B cell (primary cell): Measurements from ENCODE around the gene PEX19. TPM values are rescaled to one million over a fixed set of nuclear protein-coding genes. Genes with fewer than 3 reads are reported as not detected.

Experiments
- ATAC-seq: fragments of 200-7000 bp; cut with Tn5 transposase; one replicate; pipeline ENCODE4 v1.10.0; 2021; ENCODE audit warnings: low read depth, mild to moderate bottlenecking, moderate number of reproducible peaks, moderate library complexity
- CTCF ChIA-PET: fragments of 350-600 bp; sonication (Branson Sonifier 250); formaldehyde crosslinking; loops from one replicate; lab custom pipeline; 2021; ENCODE audit warnings: antibody characterized with exemption, inconsistent platforms; lab: Charles Lee
- POLR2A ChIA-PET: fragments of 350-600 bp; sonication (Branson Sonifier 250); formaldehyde crosslinking; loops from one replicate; lab custom pipeline; 2021; ENCODE audit warnings: antibody characterized with exemption; lab: Charles Lee
- DNase-seq: peaks from one replicate; pipeline ENCODE4 v3.0.0; 2013
- H2AFZ ChIP-seq: 2 replicates; pipeline ENCODE4 v1.6.1; 2012; ENCODE audit warnings: mild to moderate bottlenecking, low read depth, low read length; ENCODE audit not compliant: insufficient read depth, poor library complexity, severe bottlenecking
- H3K27ac ChIP-seq, 2 donors: 1 replicate in 1 of 2; 2 replicates in 1 of 2; pipeline ENCODE4 v1.5.1; 2012 to 2013; ENCODE audit warnings: low read length in 2 of 2, mild to moderate bottlenecking in 2 of 2, moderate library complexity in 1 of 2
- H3K27me3 ChIP-seq, 4 experiments: fragments of 200-600 bp in 1 of 4; sonication (generic) in 1 of 4; replicated peaks in 1 of 4; 1 replicate in 2 of 4; 2 replicates in 2 of 4; pipeline versions ENCODE4 v1.6.1 to v1.7.0; 2013 to 2016; ENCODE audit warnings: low read length in 3 of 4, mild to moderate bottlenecking in 2 of 4, mixed read lengths in 1 of 4, moderate library complexity in 1 of 4; ENCODE audit not compliant: insufficient read depth in 4 of 4, control insufficient read depth in 3 of 4; ENCODE audit errors: control extremely low read depth in 1 of 4
- H3K36me3 ChIP-seq, 2 experiments: replicated peaks in 1 of 2; 1 replicate in 1 of 2; 2 replicates in 1 of 2; pipeline versions ENCODE4 v1.6.1 to v1.7.1; 2013; ENCODE audit warnings: low read length in 1 of 2; ENCODE audit not compliant: insufficient read depth in 2 of 2, control insufficient read depth in 1 of 2; ENCODE audit errors: control extremely low read depth in 1 of 2, extremely low read depth in 1 of 2
- H3K4me1 ChIP-seq, 2 donors: fragments of 200-600 bp in 1 of 2; sonication (generic) in 1 of 2; 1 replicate in 1 of 2; 2 replicates in 1 of 2; pipeline versions ENCODE4 v1.5.1 to v1.6.1; 2013 to 2017; ENCODE audit warnings: low read length in 2 of 2; ENCODE audit not compliant: control insufficient read depth in 2 of 2, insufficient read depth in 2 of 2
- H3K4me2 ChIP-seq: replicated peaks from 2 replicates; pipeline ENCODE3; 2012; ENCODE audit warnings: mild to moderate bottlenecking, low read depth, low read length; ENCODE audit not compliant: poor library complexity, severe bottlenecking
- H3K4me3 ChIP-seq, 5 experiments: fragments of 200-600 bp in 1 of 5; sonication (generic) in 1 of 5; 1 replicate in 3 of 5; 2 replicates in 2 of 5; pipeline versions ENCODE4 v1.5.1 to v1.7.0; 2011 to 2016; ENCODE audit warnings: low read length in 4 of 5, mild to moderate bottlenecking in 4 of 5, low read depth in 2 of 5, control low read depth in 1 of 5, moderate library complexity in 1 of 5; ENCODE audit not compliant: insufficient read depth in 1 of 5; ENCODE audit errors: control extremely low read depth in 1 of 5, extremely low read depth in 1 of 5
- H3K79me2 ChIP-seq: fragments of 200-600 bp; sonication (generic); one replicate; pipeline ENCODE4 v1.6.0; 2016; ENCODE audit warnings: low read length; ENCODE audit not compliant: control insufficient read depth, insufficient read depth
- H3K9ac ChIP-seq: fragments of 200-600 bp; sonication (generic); 2 replicates; pipeline ENCODE4 v1.6.1; 2017; ENCODE audit warnings: mild to moderate bottlenecking, low read length, moderate library complexity
- H3K9me3 ChIP-seq, 3 donors: one replicate each; pipeline versions ENCODE4 v1.6.1 to v1.7.1; 2013; ENCODE audit warnings: low read length in 2 of 3; ENCODE audit not compliant: control insufficient read depth in 2 of 3, insufficient read depth in 1 of 3; ENCODE audit errors: control extremely low read depth in 1 of 3
- H4K20me1 ChIP-seq: 2 replicates; pipeline ENCODE4 v1.6.0; 2012; ENCODE audit warnings: mild to moderate bottlenecking, low read length; ENCODE audit not compliant: insufficient read depth, control insufficient read depth, poor library complexity, severe bottlenecking
- H3K27ac Mint-ChIP-seq: one replicate; pipeline ENCODE4 v1.8.0; 2021; ENCODE audit warnings: mixed read lengths
- H3K27me3 Mint-ChIP-seq: one replicate; pipeline ENCODE4 v1.8.0; 2021; ENCODE audit warnings: mixed read lengths
- H3K4me1 Mint-ChIP-seq: one replicate; pipeline ENCODE4 v1.8.0; 2021; ENCODE audit warnings: mixed read lengths
- H3K4me3 Mint-ChIP-seq: one replicate; pipeline ENCODE4 v1.8.0; 2021; ENCODE audit warnings: mixed read lengths
- H3K9me3 Mint-ChIP-seq: one replicate; pipeline ENCODE4 v1.8.0; 2022; ENCODE audit warnings: mixed read lengths; ENCODE audit not compliant: insufficient read depth
- CTCF ChIP-seq: fragments of 200-600 bp; IDR thresholded peaks from one replicate; pipeline ENCODE4 v1.8.0; 2022; ENCODE audit warnings: antibody characterized with exemption, mild to moderate bottlenecking
- EZH2 ChIP-seq: IDR thresholded peaks from 2 replicates; pipeline ENCODE4 v1.6.1; 2012; ENCODE audit warnings: borderline replicate concordance, low read depth, mild to moderate bottlenecking, moderate library complexity, low read length; ENCODE audit not compliant: insufficient read depth, poor library complexity, severe bottlenecking
- WGBS: methylation state at CpG from one replicate; pipeline ENCODE4 v1.1.5; 2013; ENCODE audit warnings: missing lambda C conversion rate; ENCODE audit not compliant: insufficient coverage; 5-methylcytosine and 5-hydroxymethylcytosine counted together
- intact Hi-C: fragments of 100-400 bp; cut with micrococcal nuclease; formaldehyde crosslinking; loops from one replicate; pipeline ENCODE4 v1.10.0; 2022
- polyA plus RNA-seq: library from polyadenylated mRNA; depleted of rRNA; stranded (reverse); fragments of >200 nt; gene quantifications from 2 replicates; pipeline ENCODE4 v1.2.3, GENCODE V29; 2012
- total RNA-seq, 2 donors: library from RNA; stranded (reverse); fragments of 120-200 nt in 1 of 2; gene quantifications; 1 replicate in 1 of 2; 2 replicates in 1 of 2; pipeline versions ENCODE4 v1.2.3 to v1.2.4, GENCODE V29; 2013 to 2022

Gene PEX19
- total and polyA plus RNA-seq, 2 donors (not counting 1 experiment from before 2014, with no cell fraction given), result 20.3 to 56.0 TPM

DNA sequence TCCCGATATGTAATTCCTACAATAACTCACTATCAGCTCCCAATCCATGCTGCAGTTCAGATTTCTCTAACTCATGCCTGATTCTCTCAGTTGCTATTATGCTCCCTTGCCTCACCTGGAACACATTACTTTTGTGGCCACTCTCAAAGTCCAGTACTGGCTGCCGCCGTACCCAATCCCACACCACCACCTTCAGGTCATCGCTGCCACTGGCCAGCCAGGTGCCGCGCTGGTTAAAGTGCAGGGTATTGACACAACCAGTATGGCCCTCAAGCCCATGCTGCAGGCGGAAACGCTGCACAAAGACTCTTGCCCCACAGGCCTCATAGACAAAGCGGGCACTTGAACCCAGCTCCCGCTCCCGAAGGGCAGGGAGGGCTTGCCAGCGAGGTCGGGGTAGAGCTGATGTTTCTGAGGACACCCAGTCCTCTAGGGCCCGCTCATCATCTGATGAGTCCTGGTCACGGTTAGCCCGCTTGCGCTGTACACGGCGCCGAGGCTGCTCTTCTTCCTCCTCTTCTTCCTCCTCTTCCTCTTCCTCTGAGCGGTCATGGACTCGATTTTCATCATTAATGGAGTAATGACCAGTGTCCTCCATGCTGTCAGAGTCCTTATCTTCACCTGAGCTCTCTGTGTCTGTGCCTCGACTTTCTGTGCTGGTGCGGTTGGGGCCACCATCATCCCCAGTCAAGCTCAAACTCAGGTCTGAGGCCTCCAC lies 45.2 kb downstream of the PEX19 start:
- Histone ChIP-seq H2AFZ (no peak overlapping the region), H3K4me2 (no peak overlapping the region), H3K4me1 (peaks cover 8 to 10% of the 10 kb centered on the region in 2 donors), H3K79me2 (peaks cover 21% of the 10 kb centered on the region), H3K27ac (no peak overlapping the region), H3K27me3 (no peaks in the 10 kb centered on the region), H3K36me3 (peaks cover 38 to 76% of the 10 kb centered on the region in 2 experiments), H3K9ac (no peak overlapping the region), H3K4me3 (no peak overlapping the region), H3K9me3 (no peaks in the 10 kb centered on the region), H4K20me1 (peaks cover 6% of the 10 kb centered on the region)
- 99% methylated on average over 24 of the region's 24 CpGs for WGBS
- H3K4me1 Mint-ChIP-seq, result peaks cover 11% of the 10 kb centered on the region
- DNase-seq, result no peak
- H3K27ac Mint-ChIP-seq, result no peak overlapping the region
- intact Hi-C loops, result no loop called here
- POLR2A ChIA-PET, result no interaction called here
- CTCF ChIA-PET, result interaction anchor here (0.6 to 5.4 kb wide), 5 partner anchors 12 to 154 kb away, joined by 3 to 30 read pairs (median 4); no protein-coding TSS in a partner anchor
- no peak overlapping the region for H3K4me3 Mint-ChIP-seq
- no peak for TF ChIP-seq CTCF
- no peak for TF ChIP-seq EZH2
- H3K27me3 Mint-ChIP-seq, result no peaks in the 10 kb centered on the region
- no peak for ATAC-seq
- no peaks in the 10 kb centered on the region for H3K9me3 Mint-ChIP-seq

DNA sequence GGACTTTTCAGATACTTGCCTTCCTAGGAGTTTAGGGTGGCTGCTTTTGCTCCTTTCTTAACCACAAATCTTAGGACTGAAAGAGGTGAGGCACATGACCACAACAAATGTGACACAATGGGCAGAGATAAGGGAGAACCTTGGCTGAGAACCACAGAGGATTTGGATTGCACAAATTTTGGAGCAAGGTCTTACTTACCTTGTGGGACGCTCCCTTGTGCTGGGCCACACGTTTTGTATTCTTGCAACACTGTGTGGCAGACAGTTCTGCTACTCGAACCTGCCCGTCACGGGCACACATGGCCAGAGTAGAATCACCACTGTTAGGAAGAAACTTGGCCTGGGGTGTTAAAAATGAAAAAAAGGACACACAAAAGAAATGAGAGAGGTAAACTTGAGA lies 46.5 kb downstream of the PEX19 start:
- Mint-ChIP-seq H3K4me3 (no peak overlapping the region), H3K27me3 (no peaks in the 10 kb centered on the region), H3K9me3 (no peaks in the 10 kb centered on the region), H3K27ac (no peak overlapping the region), H3K4me1 (peaks cover 11% of the 10 kb centered on the region)
- DNase-seq (no peak), ATAC-seq (no peak)
- Histone ChIP-seq H3K4me3 (no peak overlapping the region), H3K79me2 (peaks cover 16% of the 10 kb centered on the region), H3K27ac (no peak overlapping the region), H3K36me3 (peaks cover 35 to 70% of the 10 kb centered on the region in 2 experiments), H3K27me3 (no peaks in the 10 kb centered on the region), H3K9me3 (no peaks in the 10 kb centered on the region), H3K4me2 (no peak overlapping the region), H2AFZ (no peak overlapping the region), H3K9ac (no peak overlapping the region), H3K4me1 (peaks cover 8 to 10% of the 10 kb centered on the region in 2 donors), H4K20me1 (peaks cover 4% of the 10 kb centered on the region)
- WGBS, result 100% methylated on average over 5 of the region's 5 CpGs
- ChIA-PET CTCF (interaction anchor here (1.0 to 5.4 kb wide), 4 partner anchors 14 to 45 kb away, joined by 3 to 30 read pairs (median 5); no protein-coding TSS in a partner anchor), POLR2A (no interaction called here)
- TF ChIP-seq EZH2 (no peak), CTCF (no peak)
- intact Hi-C loops, result no loop called here
